ENCODE data around the gene SOCS3. TPM values are rescaled to one million over a fixed set of nuclear protein-coding genes. Genes with fewer than 3 reads are reported as not detected.

Gene SOCS3
- 4.2 and 4.3 TPM in 2 replicates for total RNA-seq (2013; cell fraction: nucleolus; rRNA removed)
- total RNA-seq (2014; rRNA removed) (1.7 and 2.0 TPM in 2 replicates), total RNA-seq (2014; rRNA removed; fragmentation: Illumina TruSeq; extraction: Trizol) (0.92 and 1.0 TPM in 2 replicates), total RNA-seq (2021) (1.8 and 2.7 TPM in 2 replicates), polyA plus RNA-seq (2011; rRNA removed) (3.5 and 3.9 TPM in 2 replicates), polyA plus RNA-seq (2014; fragmentation: Illumina TruSeq; extraction: Trizol) (0.40 and 0.48 TPM in 2 replicates), polyA plus RNA-seq (2014; fragmentation: Nextera tagmentation; extraction: Ambion mirVana) (under 1 TPM; 0.05 to 0.10 TPM), polyA plus RNA-seq (2014; rRNA removed) (1.0 and 1.4 TPM in 2 replicates), polyA plus RNA-seq (2016; fragmentation: Nextera tagmentation; extraction: Ambion mirVana) (1 to 10 TPM in 1 of 2 experiments, under 1 TPM in 1; 0.87 to 1.1 TPM), polyA minus RNA-seq (2011; rRNA and poly(A)+ RNA removed) (5.3 and 11.4 TPM in 2 replicates), Bru-seq, nascent RNA (percentile 98 among the genes with signal in this experiment), BruChase-seq, experiment 1, labeled RNA remaining after a 6-hour chase (percentile 84 among the genes with signal in this experiment), BruChase-seq, experiment 2, labeled RNA remaining after a 2-hour chase (percentile 91 among the genes with signal in this experiment)
- 1.4 TPM for polyA plus RNA-seq (2011; ENCODE audit: low read depth)
- polyA plus RNA-seq (2011; cell fraction: cytosol; rRNA removed) = 4.5 and 5.4 TPM in 2 replicates
- 12.8 and 13.1 TPM in 2 replicates for polyA plus RNA-seq (2011; cell fraction: nucleus; rRNA removed)
- polyA plus RNA-seq (2012) = 3.2 and 7.9 TPM in 2 replicates
- 4.1 TPM in 2 replicates for polyA minus RNA-seq (2011; cell fraction: cytosol; rRNA and poly(A)+ RNA removed)
- 8.9 and 12.6 TPM in 2 replicates for polyA minus RNA-seq (2011; cell fraction: nucleus; rRNA and poly(A)+ RNA removed)
- long read RNA-seq, experiment 1, transcript SOCS3-201 (2 exons, 2,734 nt) = major isoform, 6 of 7 reads
- long read RNA-seq, experiment 1, partial matches to known transcripts = 0 of 7 reads
- long read RNA-seq, experiment 1, other reads (novel, unspliced or antisense) = 1 of 7 reads
- long read RNA-seq, experiment 2, partial matches to known transcripts = 0 of 1 reads
- long read RNA-seq, experiment 2, other reads (novel, unspliced or antisense) = 1 of 1 reads

- Histone ChIP-seq H3K4me1 (ENCODE audit: control insufficient read depth, insufficient read depth, low read length) (peaks cover 33% of the 10 kb centered on the region), H3K36me3 (ENCODE audit: control insufficient read depth in 2 of 2, insufficient read depth in 2 of 2, low read length in 1 of 2) (no peaks in the 10 kb centered on the region; a peak in 1 of 4 replicates), H3K27ac (ENCODE audit: control insufficient read depth, insufficient read depth) (peak within 1 kb of the TSS; percentile 31), H3K9me3 (replicated peaks; ENCODE audit: control insufficient read depth, insufficient read depth, low read length) (no peaks in the 10 kb centered on the region), H3K27me3 (replicated peaks in 1 of 2; ENCODE audit: control insufficient read depth in 2 of 2, insufficient read depth in 2 of 2, low read length in 1 of 2) (0 out of 4 replicates have a peak, but pooled peaks cover 0 to 5% of the 10 kb centered on the region in 2 experiments), H2AFZ (ENCODE audit: control insufficient read depth, low read depth, low read length) (peak within 1 kb of the TSS; percentile 66), H4K20me1 (ENCODE audit: control insufficient read depth, insufficient read depth) (no peaks in the 10 kb centered on the region), H3K9ac (ENCODE audit: control insufficient read depth, insufficient read depth, low read length) (peak within 1 kb of the TSS; percentile 71), H3K79me2 (ENCODE audit: control insufficient read depth, insufficient read depth, low read length) (peaks cover 8% of the 10 kb centered on the region), H3K4me2 (ENCODE audit: control insufficient read depth, insufficient read depth) (peak within 1 kb of the TSS; percentile 99), H3K4me3 (peak within 1 kb of the TSS; percentile 80)
- FAIRE-seq = no peak
- in situ Hi-C loops (cut with MboI) (loop anchor here (5.0 kb wide), 1 partner anchor 62 kb away; no protein-coding TSS in a partner anchor), intact Hi-C loops (cut with micrococcal nuclease; ENCODE audit: unreplicated experiment) (loop anchor here (1.0 to 2.0 kb wide), 4 partner anchors 19 to 71 kb away; partner anchors contain the start of gene PGS1)
- SMC1A ChIA-PET (ENCODE audit: uncharacterized antibody, unreplicated experiment) = interaction anchor here (0.9 to 6.1 kb wide), 7 partner anchors 20 to 71 kb away, joined by 3 to 26 read pairs (median 3); no protein-coding TSS in a partner anchor
- no TSS peak for BruUV-seq (replicated peaks)
- WGBS (ENCODE audit: insufficient coverage, insufficient replicate concordance, low lambda C conversion rate, missing lambda C conversion rate) = 1% methylated on average over 26 of the region's 59 CpGs
- DNase-seq (ENCODE audit: low read depth, low spot score) = no peak
- POLR2A ChIA-PET = interaction anchor here (0.6 to 1.5 kb wide), 5 partner anchors 21 to 198 kb away, joined by 3 to 8 read pairs (median 4); no protein-coding TSS in a partner anchor
- peak; percentile 58 for ATAC-seq
- CTCF ChIA-PET = interaction anchor here (0.5 to 6.6 kb wide), 14 partner anchors 12 to 160 kb away, joined by 3 to 96 read pairs (median 6); no protein-coding TSS in a partner anchor
- RAD21 ChIA-PET (ENCODE audit: unreplicated experiment) = interaction anchor here (1.0 to 2.4 kb wide), 10 partner anchors 8 to 340 kb away, joined by 3 to 12 read pairs (median 5); no protein-coding TSS in a partner anchor
- TF ChIP-seq ZNF687 (IDR thresholded peaks at IDR 0.05) (peak; percentile 82), CHD4 (IDR thresholded peaks at IDR 0.05) (no peak), KDM1A (IDR thresholded peaks at IDR 0.05; ENCODE audit: borderline replicate concordance) (no peak), NFYB (IDR thresholded peaks at IDR 0.05; ENCODE audit: insufficient read depth, low read depth, low read length) (0 out of 2 replicates have a peak, but pooled peaks have one; percentile 11), POLR2A (IDR thresholded peaks at IDR 0.05; ENCODE audit: low read depth, low read length) (peak; percentile 75), DPF2 (IDR thresholded peaks at IDR 0.05) (peak; percentile 2; the same call in 1 of the 2 replicates), NR2F1 (conservative IDR thresholded peaks at IDR 0.05) (peak; percentile 12; the same call in 1 of the 2 replicates), POU2F2 (IDR thresholded peaks at IDR 0.05; ENCODE audit: borderline replicate concordance, low read depth, low read length) (peak; percentile 20; the same call in 1 of the 3 replicates), SP1 (IDR thresholded peaks at IDR 0.05; ENCODE audit: low read depth, low read length) (peak; percentile 8), HDAC6 (IDR thresholded peaks at IDR 0.05; ENCODE audit: unreplicated experiment) (peak; percentile 69), RBBP5 (conservative IDR thresholded peaks at IDR 0.05) (no peak), STAT3 (IDR thresholded peaks at IDR 0.05; ENCODE audit: low read depth, low read length) (no peak), IRF5 (IDR thresholded peaks at IDR 0.05; ENCODE audit: borderline replicate concordance) (no peak), POLR2AphosphoS2 (IDR thresholded peaks at IDR 0.05; ENCODE audit: low read depth, low read length) (peak; percentile 47; the same call in 1 of the 2 replicates), BACH1 (IDR thresholded peaks at IDR 0.05; ENCODE audit: borderline replicate concordance) (peak; percentile 82), POLR2AphosphoS5 (IDR thresholded peaks at IDR 0.05; ENCODE audit: low read length) (0 out of 2 replicates have a peak, but pooled peaks have one; percentile 61)
These were observed at the start of gene SOCS3 for GRCh38 chr17:78359997-78360370. SOCS3 (minus strand) TSS chr17:78360077; CDS start chr17:78359095, 982 bp downstream.
